ENCODE results near the gene RNF141.

DNA sequence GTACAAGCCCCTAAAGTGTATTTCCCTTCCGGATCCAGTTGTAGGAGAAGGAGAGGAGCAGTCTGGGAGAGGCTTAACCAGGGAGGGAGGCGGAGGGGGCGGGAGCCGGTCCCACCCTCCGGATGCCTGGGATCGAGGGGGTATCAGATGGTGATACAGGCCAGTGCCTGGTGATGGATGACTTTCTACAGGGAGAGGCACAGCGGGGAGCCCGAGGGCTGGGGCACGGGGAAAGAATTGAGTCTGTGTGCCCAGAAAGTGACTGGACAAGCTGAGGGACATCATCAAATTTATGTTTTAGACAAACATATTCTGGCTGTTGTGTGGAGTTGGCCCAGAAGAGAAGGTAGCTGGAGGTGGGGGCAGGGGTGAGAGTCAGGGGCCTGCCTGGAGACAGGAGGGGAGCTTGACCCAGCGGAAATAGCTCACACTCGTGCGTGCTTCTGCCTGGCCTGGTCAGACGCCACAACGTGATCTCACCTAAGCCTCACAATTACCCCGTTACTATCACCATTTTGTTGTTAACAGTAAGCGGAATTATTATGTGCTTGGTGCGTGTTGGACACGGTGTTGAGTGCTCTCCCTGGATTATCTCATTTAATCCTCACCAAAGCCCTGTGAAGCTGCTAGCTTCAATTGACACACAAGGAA lies 43.5 kb downstream of the RNF141 start:
- TF ChIP-seq, protein P1, sequence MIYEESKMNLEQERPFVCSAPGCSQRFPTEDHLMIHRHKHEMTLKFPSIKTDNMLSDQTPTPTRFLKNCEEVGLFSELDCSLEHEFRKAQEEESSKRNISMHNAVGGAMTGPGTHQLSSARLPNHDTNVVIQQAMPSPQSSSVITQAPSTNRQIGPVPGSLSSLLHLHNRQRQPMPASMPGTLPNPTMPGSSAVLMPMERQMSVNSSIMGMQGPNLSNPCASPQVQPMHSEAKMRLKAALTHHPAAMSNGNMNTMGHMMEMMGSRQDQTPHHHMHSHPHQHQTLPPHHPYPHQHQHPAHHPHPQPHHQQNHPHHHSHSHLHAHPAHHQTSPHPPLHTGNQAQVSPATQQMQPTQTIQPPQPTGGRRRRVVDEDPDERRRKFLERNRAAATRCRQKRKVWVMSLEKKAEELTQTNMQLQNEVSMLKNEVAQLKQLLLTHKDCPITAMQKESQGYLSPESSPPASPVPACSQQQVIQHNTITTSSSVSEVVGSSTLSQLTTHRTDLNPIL (CRISPR knock-in tag; IDR thresholded peaks at IDR 0.05; ENCODE audit: low read depth): no peak
- TF ChIP-seq PATZ1 (CRISPR knock-in tag; IDR thresholded peaks at IDR 0.05; ENCODE audit: borderline replicate concordance) (no peak), ZNF70 (CRISPR knock-in tag; IDR thresholded peaks at IDR 0.05) (no peak), ZFP30 (CRISPR knock-in tag; IDR thresholded peaks at IDR 0.05) (no peak)
